WI38 (cell line): ENCODE data around the gene PTPN2.
"Not testable (repeated sequence)": the region's sequence is repeated elsewhere in the genome, so short reads cannot be mapped to it uniquely, and the experiment has no call there.

Experiments
- H3K4me3 ChIP-seq: 2 replicates; pipeline ENCODE4 v1.5.1; 2011; ENCODE audit warnings: low read depth, mild to moderate bottlenecking, control low read depth, low read length
- CTCF ChIP-seq: IDR thresholded peaks from 2 replicates; pipeline ENCODE4 v1.5.1; 2012; ENCODE audit warnings: low read depth, mild to moderate bottlenecking, control low read depth, low read length

Gene PTPN2

DNA sequence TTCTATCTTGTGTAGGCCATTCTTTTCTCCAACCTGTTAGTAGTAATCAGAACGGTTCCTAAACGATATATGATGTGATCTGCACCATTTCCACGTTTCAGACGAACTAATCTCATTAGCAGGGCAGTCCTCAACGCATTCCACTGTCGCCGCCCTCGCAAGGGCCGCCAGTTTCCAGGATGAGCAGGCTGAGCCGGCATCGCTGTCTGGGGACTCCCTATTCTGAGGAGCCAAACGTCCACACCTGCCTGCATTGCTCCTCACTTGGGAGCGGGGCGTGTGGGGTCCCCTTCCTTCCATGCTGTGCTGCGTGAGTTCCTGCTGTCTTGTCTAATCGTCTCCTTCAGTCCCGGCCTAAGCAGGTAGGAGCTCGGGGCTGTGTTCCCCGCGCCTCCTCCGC is 104.6 kb downstream of the PTPN2 start:
- TF ChIP-seq CTCF, result no peak
- H3K4me3 ChIP-seq, result no peak overlapping the region

DNA sequence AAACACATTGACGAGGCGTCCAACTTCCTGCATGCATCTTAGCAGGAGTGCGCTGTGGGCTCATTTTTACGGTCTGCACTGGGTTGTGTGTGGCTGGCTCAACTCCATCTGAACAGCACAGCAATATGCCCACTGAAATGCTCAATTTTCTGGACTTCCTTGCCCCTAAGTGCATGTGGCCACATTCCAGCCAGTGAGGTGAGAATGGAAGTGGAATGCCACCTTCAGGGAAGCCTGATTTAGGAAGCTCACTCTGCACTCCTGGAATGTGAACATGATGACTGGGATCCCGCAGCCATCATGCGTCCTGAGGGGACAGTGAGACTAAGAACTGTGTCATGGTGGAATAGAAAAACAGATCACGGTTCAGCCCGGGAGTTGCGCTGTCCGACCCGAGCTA is 105.0 kb downstream of the PTPN2 start:
- TF ChIP-seq CTCF, result no peak
- H3K4me3 ChIP-seq, result no peak overlapping the region

GRCh38 chr18:12777500-12777944 is 106.5 kb downstream of the PTPN2 start:
- no peak for TF ChIP-seq CTCF
- no peak overlapping the region for H3K4me3 ChIP-seq

DNA sequence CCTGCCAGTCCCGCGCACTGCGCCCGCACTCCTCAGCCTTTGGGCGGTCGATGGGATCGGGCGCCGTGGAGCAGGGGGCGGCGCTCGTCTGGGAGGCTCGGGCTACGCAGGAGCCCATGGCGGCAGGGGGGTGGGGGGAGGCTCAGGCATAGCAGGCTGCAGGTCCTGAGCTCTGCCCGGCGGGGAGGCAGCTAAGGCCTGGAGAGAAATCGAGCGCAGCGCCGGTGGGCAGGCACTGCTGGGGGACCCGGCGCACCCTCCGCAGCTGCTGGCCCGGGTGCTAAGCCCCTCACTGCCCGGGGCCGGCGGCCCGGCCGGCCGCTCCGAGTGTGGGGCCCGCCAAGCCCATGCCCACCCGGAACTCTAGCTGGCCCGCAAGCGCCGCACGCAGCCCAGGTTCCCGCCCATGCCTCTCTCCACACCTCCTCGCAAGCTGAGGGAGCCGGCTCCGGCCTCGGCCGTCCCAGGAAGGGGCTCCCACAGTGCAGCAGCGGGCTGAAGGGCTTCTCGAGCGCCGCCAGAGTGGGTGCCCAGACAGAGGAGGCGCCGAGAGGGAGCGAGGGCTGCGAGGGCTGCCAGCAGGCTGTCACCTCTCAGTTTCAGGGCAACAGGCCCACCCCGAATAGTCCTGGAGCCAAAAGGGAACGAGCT is 107.1 kb downstream of the PTPN2 start:
- H3K4me3 ChIP-seq, result no peak overlapping the region
- no peak for TF ChIP-seq CTCF

DNA sequence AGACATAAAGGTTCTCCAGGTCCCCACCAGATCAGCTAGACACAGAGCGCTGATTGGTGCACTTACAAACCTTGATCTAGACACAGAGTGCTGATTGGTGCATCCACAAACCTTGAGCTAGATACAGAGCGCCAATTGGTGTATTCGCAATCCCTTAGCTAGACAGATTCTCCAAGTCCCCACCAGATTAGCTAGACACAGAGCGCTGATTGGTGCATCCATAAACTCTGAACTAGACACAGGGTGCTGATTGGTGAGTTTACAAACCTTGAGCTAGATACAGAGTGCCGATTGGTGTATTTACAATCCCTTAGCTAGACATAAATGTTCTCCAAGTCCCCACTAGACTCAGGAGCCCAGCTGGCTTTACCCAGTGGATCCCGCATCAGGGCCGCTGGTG is 107.6 kb downstream of the PTPN2 start:
- not testable (repeated sequence) for H3K4me3 ChIP-seq

GRCh38 chr18:12774982-12775381 is 109.1 kb downstream of the PTPN2 start:
- no peak overlapping the region for H3K4me3 ChIP-seq
- TF ChIP-seq CTCF, result no peak

GRCh38 chr18:12773369-12773768 is 110.7 kb downstream of the PTPN2 start:
- H3K4me3 ChIP-seq, result no peak overlapping the region
- no peak for TF ChIP-seq CTCF

- no peak for TF ChIP-seq CTCF
- H3K4me3 ChIP-seq, result no peak overlapping the region
These were observed 111.9 kb downstream of the PTPN2 start for GRCh38 chr18:12772111-12772510.
